SK-N-SH treated with all-trans-retinoic acid at 6 μM for 48 hours (cell line): ENCODE results near the gene PMVK.

Experiments used
- ATAC-seq: fragments of 200-7000 bp; cut with Tn5 transposase; 3 replicates; pipeline ENCODE4 v1.9.1; 2020; ENCODE audit warnings: mild to moderate bottlenecking, moderate library complexity
- ARNTL ChIP-seq: fragments of 450-650 bp; formaldehyde crosslinking; IDR thresholded peaks from 2 replicates; pipeline ENCODE4 v1.5.0; 2020; ENCODE audit warnings: low read depth, mild to moderate bottlenecking, moderate library complexity, borderline replicate concordance
- BACH2 ChIP-seq: fragments of 250-450 bp; sonication (Bioruptor Pico); IDR thresholded peaks from 2 replicates; pipeline ENCODE4 v1.9.0; 2021; ENCODE audit warnings: mild to moderate bottlenecking, borderline replicate concordance
- CSDC2 ChIP-seq: fragments of 250-450 bp; sonication (Bioruptor Pico); IDR thresholded peaks from 2 replicates; pipeline ENCODE4 v1.5.0; 2020; ENCODE audit warnings: mild to moderate bottlenecking, moderate library complexity
- CSRNP3 ChIP-seq: fragments of 250-450 bp; sonication (Bioruptor Pico); IDR thresholded peaks from 2 replicates; pipeline ENCODE4 v1.5.1; 2021; ENCODE audit warnings: mild to moderate bottlenecking, moderate library complexity
- ESRRG ChIP-seq: fragments of 250-450 bp; sonication (Bioruptor Pico); IDR thresholded peaks from 2 replicates; pipeline ENCODE4 v1.6.1; 2021; ENCODE audit warnings: mild to moderate bottlenecking
- GLIS3 ChIP-seq: fragments of 250-450 bp; sonication (Bioruptor Pico); IDR thresholded peaks from 2 replicates; pipeline ENCODE4 v1.5.0; 2020; ENCODE audit warnings: mild to moderate bottlenecking, moderate library complexity
- ISL1 ChIP-seq: fragments of 250-450 bp; sonication (Bioruptor Pico); IDR thresholded peaks from 2 replicates; pipeline ENCODE4 v2.1.2; 2022; ENCODE audit warnings: mild to moderate bottlenecking, moderate library complexity
- OSR1 ChIP-seq: fragments of 250-450 bp; sonication (Bioruptor Pico); IDR thresholded peaks from 2 replicates; pipeline ENCODE4 v1.8.0; 2022; ENCODE audit warnings: moderate library complexity, mild to moderate bottlenecking, inconsistent platforms
- PATZ1 ChIP-seq: fragments of 250-450 bp; sonication (Bioruptor Pico); IDR thresholded peaks from 2 replicates; pipeline ENCODE4 v1.8.0; 2020; ENCODE audit warnings: mild to moderate bottlenecking, moderate library complexity, borderline replicate concordance
- POU6F1 ChIP-seq: fragments of 250-450 bp; sonication (Bioruptor Pico); IDR thresholded peaks from 2 replicates; pipeline ENCODE4 v1.8.0; 2021; ENCODE audit warnings: low read depth, mild to moderate bottlenecking, moderate library complexity, borderline replicate concordance
- PPARA ChIP-seq: fragments of 250-450 bp; sonication (Bioruptor Pico); IDR thresholded peaks from 2 replicates; pipeline ENCODE4 v1.5.0; 2020; ENCODE audit warnings: mild to moderate bottlenecking, borderline replicate concordance
- RARB ChIP-seq: fragments of 250-450 bp; sonication (Bioruptor Pico); IDR thresholded peaks from 2 replicates; pipeline ENCODE4 v1.8.0; 2021; ENCODE audit warnings: mild to moderate bottlenecking, moderate library complexity
- SNAI2 ChIP-seq: fragments of 250-450 bp; sonication (Bioruptor Pico); IDR thresholded peaks from 2 replicates; pipeline ENCODE4 v1.5.0; 2020; ENCODE audit warnings: mild to moderate bottlenecking, moderate library complexity
- TCF4 ChIP-seq: fragments of 250-450 bp; sonication (Bioruptor Pico); IDR thresholded peaks from 2 replicates; pipeline ENCODE4 v1.8.0; 2021; ENCODE audit warnings: mild to moderate bottlenecking, moderate library complexity, borderline replicate concordance
- TOX ChIP-seq: fragments of 250-450 bp; sonication (Bioruptor Pico); IDR thresholded peaks from 2 replicates; pipeline ENCODE4 v1.8.0; 2021; ENCODE audit warnings: mild to moderate bottlenecking, moderate library complexity, borderline replicate concordance
- TSHZ2 ChIP-seq: fragments of 250-450 bp; sonication (Bioruptor Pico); IDR thresholded peaks from 2 replicates; pipeline ENCODE4 v1.5.0; 2020; ENCODE audit warnings: mild to moderate bottlenecking, moderate library complexity
- ZC3H10 ChIP-seq: fragments of 250-450 bp; sonication (Bioruptor Pico); IDR thresholded peaks from 2 replicates; pipeline ENCODE4 v1.5.1; 2021; ENCODE audit warnings: mild to moderate bottlenecking, moderate library complexity
- ZFP3 ChIP-seq: fragments of 250-450 bp; sonication (Bioruptor Pico); IDR thresholded peaks from 2 replicates; pipeline ENCODE4 v1.5.0; 2020; ENCODE audit warnings: mild to moderate bottlenecking, moderate library complexity
- ZFP30 ChIP-seq: fragments of 450-650 bp; formaldehyde crosslinking; IDR thresholded peaks from 2 replicates; pipeline ENCODE4 v1.5.0; 2022; ENCODE audit warnings: mild to moderate bottlenecking, moderate library complexity
- ZNF565 ChIP-seq: fragments of 450-650 bp; formaldehyde crosslinking; conservative IDR thresholded peaks from 2 replicates; pipeline ENCODE4 v1.5.0; 2020; ENCODE audit warnings: low read depth, mild to moderate bottlenecking, moderate library complexity
- ZNF70 ChIP-seq: fragments of 450-650 bp; formaldehyde crosslinking; IDR thresholded peaks from 2 replicates; pipeline ENCODE4 v1.5.0; 2020; ENCODE audit warnings: mild to moderate bottlenecking, moderate library complexity
- ZNF8 ChIP-seq: fragments of 450-650 bp; formaldehyde crosslinking; IDR thresholded peaks from 2 replicates; pipeline ENCODE4 v1.5.0; 2020; ENCODE audit warnings: mild to moderate bottlenecking, moderate library complexity

PMVK gene

GRCh38 chr1:154953611-154954038, 17.1 kb upstream of the PMVK start (continued):
- TF ChIP-seq ZC3H10 (no peak), OSR1 (no peak)

- TF ChIP-seq ZFP30 (CRISPR knock-in tag) (no peak), GLIS3 (CRISPR knock-in tag) (no peak), TCF4 (CRISPR knock-in tag) (no peak), OSR1 (no peak), ARNTL (CRISPR knock-in tag) (no peak), ESRRG (CRISPR knock-in tag) (no peak), ZC3H10 (no peak), ISL1 (CRISPR knock-in tag) (no peak), ZNF70 (CRISPR knock-in tag) (no peak), POU6F1 (CRISPR knock-in tag) (no peak), ZNF565 (CRISPR knock-in tag) (no peak), TOX (CRISPR knock-in tag) (no peak), PPARA (no peak), PATZ1 (CRISPR knock-in tag) (no peak)
- no peak for ATAC-seq
These were observed 16.1 kb upstream of the PMVK start for GRCh38 chr1:154952664-154953063.

- ATAC-seq = no peak
- TF ChIP-seq TSHZ2 (CRISPR knock-in tag) (no peak), ARNTL (CRISPR knock-in tag) (no peak), PPARA (no peak), ESRRG (CRISPR knock-in tag) (no peak), RARB (no peak), ZFP3 (CRISPR knock-in tag) (no peak), BACH2 (CRISPR knock-in tag) (no peak), TCF4 (CRISPR knock-in tag) (no peak), ZFP30 (CRISPR knock-in tag) (no peak)
These were observed 15.6 kb upstream of the PMVK start for GRCh38 chr1:154951901-154952657.

- ATAC-seq = no peak
- TF ChIP-seq ZFP3 (CRISPR knock-in tag) (no peak), ZNF565 (CRISPR knock-in tag) (no peak), ISL1 (CRISPR knock-in tag) (no peak), ZNF70 (CRISPR knock-in tag) (no peak), ZNF8 (CRISPR knock-in tag) (no peak), GLIS3 (CRISPR knock-in tag) (no peak), CSRNP3 (CRISPR knock-in tag) (no peak), ZC3H10 (no peak), ESRRG (CRISPR knock-in tag) (no peak), PATZ1 (CRISPR knock-in tag) (no peak), PPARA (no peak), POU6F1 (CRISPR knock-in tag) (no peak), TCF4 (CRISPR knock-in tag) (no peak), TOX (CRISPR knock-in tag) (no peak), CSDC2 (CRISPR knock-in tag) (no peak), BACH2 (CRISPR knock-in tag) (no peak), RARB (no peak), SNAI2 (CRISPR knock-in tag) (no peak), OSR1 (no peak), ARNTL (CRISPR knock-in tag) (no peak)
- TF ChIP-seq, all 23 proteins: peak for 0
These were observed 11.6 kb upstream of the PMVK start for GRCh38 chr1:154948079-154948478.
